ENCODE results near the gene NTN1.

DNA sequence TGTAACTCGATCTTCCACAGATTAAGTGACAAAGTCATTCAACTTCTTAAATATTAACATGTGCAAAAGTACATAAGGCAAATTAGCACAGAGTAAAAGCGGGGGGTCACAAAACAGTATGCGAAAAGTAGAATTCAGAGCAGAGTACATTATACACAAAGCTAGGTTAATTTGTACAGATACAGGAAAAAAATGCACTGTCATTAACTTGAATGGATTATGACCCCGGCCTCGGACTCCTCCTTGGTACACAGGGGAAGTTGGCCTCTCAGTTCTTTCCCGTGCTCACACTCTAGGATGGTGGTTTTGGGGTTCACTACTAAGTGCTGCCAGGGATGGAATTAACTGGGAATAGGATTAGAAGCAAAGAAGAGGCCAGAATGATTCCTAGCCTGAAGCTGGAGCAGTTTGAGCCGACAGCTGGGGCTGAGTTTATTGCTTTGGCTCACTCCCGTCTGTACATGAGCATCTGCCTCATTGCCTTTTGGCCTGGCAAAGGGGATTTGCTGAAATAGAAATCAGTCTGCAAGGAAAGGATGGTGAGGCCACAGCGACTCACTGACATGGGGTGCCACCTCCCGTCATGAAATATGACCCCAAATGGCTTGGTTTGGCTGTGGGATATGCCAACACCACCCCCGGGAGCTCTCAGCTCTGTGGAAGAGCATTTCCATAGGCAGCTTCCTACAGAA lies 23.6 kb downstream of the NTN1 start:
- TF ChIP-seq, protein P1, sequence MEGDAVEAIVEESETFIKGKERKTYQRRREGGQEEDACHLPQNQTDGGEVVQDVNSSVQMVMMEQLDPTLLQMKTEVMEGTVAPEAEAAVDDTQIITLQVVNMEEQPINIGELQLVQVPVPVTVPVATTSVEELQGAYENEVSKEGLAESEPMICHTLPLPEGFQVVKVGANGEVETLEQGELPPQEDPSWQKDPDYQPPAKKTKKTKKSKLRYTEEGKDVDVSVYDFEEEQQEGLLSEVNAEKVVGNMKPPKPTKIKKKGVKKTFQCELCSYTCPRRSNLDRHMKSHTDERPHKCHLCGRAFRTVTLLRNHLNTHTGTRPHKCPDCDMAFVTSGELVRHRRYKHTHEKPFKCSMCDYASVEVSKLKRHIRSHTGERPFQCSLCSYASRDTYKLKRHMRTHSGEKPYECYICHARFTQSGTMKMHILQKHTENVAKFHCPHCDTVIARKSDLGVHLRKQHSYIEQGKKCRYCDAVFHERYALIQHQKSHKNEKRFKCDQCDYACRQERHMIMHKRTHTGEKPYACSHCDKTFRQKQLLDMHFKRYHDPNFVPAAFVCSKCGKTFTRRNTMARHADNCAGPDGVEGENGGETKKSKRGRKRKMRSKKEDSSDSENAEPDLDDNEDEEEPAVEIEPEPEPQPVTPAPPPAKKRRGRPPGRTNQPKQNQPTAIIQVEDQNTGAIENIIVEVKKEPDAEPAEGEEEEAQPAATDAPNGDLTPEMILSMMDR (IDR thresholded peaks at IDR 0.05 in 2 of 3, conservative IDR thresholded peaks at IDR 0.05 in 1 of 3; ENCODE audit: borderline replicate concordance in 1 of 3, insufficient read depth in 1 of 3, low read depth in 2 of 3, low read length in 2 of 3): no peak
- TF ChIP-seq POLR2AphosphoS5 (IDR thresholded peaks at IDR 0.05; ENCODE audit: low read depth, low read length): no peak
- TF ChIP-seq, protein P2, sequence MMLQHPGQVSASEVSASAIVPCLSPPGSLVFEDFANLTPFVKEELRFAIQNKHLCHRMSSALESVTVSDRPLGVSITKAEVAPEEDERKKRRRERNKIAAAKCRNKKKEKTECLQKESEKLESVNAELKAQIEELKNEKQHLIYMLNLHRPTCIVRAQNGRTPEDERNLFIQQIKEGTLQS (IDR thresholded peaks at IDR 0.05): no peak
- no peak for TF ChIP-seq POLR2A (IDR thresholded peaks at IDR 0.05; ENCODE audit: borderline replicate concordance, extremely low read depth, insufficient read depth, insufficient read length)
- TF ChIP-seq ELF1 (IDR thresholded peaks at IDR 0.05; ENCODE audit: borderline replicate concordance, low read depth): no peak
- no peak for TF ChIP-seq TCF7L2 (IDR thresholded peaks at IDR 0.05; ENCODE audit: borderline replicate concordance, extremely low read depth, insufficient read depth, insufficient read length)
- TF ChIP-seq EZH2phosphoT487 (IDR thresholded peaks at IDR 0.05; ENCODE audit: borderline replicate concordance): no peak
- TF ChIP-seq ZFX (IDR thresholded peaks at IDR 0.05): no peak

All from HCT116 (cell line).